H1 (cell line): ENCODE results near the gene OXNAD1. TPM values are rescaled to one million over a fixed set of nuclear protein-coding genes. Genes with fewer than 3 reads are reported as not detected.
A peak's percentile ranks its signal among the peaks of the same experiment; 100 is the strongest.

Source experiments
- ASH2L ChIP-seq: fragments of 200-600, 300-600 bp; sonication (generic); IDR thresholded peaks from one replicate; pipeline ENCODE4 v1.7.1; 2017; ENCODE audit warnings: low read length
- BCL11A ChIP-seq, 2 experiments: IDR thresholded peaks; one replicate each; pipeline ENCODE4 v1.6.1; 2011; ENCODE audit warnings: low read depth in 2 of 2, low read length in 2 of 2, mild to moderate bottlenecking in 2 of 2
- CBX5 ChIP-seq: fragments of 300-800, 300-1000 bp; sonication (generic); IDR thresholded peaks from 2 replicates; pipeline ENCODE4 v1.7.1; 2016; ENCODE audit warnings: antibody characterized with exemption, low read length, low read depth
- CHD1 ChIP-seq: IDR thresholded peaks from 2 replicates; pipeline ENCODE4 v1.6.1; 2012; ENCODE audit warnings: low read depth, low read length, improper control_type of control experiment
- CREB1 ChIP-seq: IDR thresholded peaks from 2 replicates; pipeline ENCODE4 v1.6.1; 2012; ENCODE audit warnings: inconsistent platforms
- EGR1 ChIP-seq: IDR thresholded peaks from 2 replicates; pipeline ENCODE4 v1.6.1; 2011; ENCODE audit warnings: low read depth, low read length, borderline replicate concordance
- EP300 ChIP-seq, 2 experiments: IDR thresholded peaks; 1 replicate in 1 of 2; 2 replicates in 1 of 2; pipeline ENCODE4 v1.6.1; 2011 to 2012; ENCODE audit warnings: low read depth in 2 of 2, low read length in 2 of 2, mild to moderate bottlenecking in 2 of 2, borderline replicate concordance in 1 of 2, inconsistent platforms in 1 of 2, moderate library complexity in 1 of 2
- HDAC2 ChIP-seq, 2 experiments: fragments of 300-600 bp in 1 of 2; sonication (generic) in 1 of 2; IDR thresholded peaks; 2 replicates each; pipeline ENCODE4 v1.6.1; 2011 to 2012; ENCODE audit warnings: low read depth in 2 of 2, low read length in 2 of 2, mild to moderate bottlenecking in 2 of 2, moderate library complexity in 2 of 2, borderline replicate concordance in 1 of 2, inconsistent platforms in 1 of 2
- KDM4A ChIP-seq: IDR thresholded peaks from one replicate; pipeline ENCODE4 v1.7.1; 2012; ENCODE audit warnings: low read depth, mild to moderate bottlenecking, moderate library complexity, low read length, inconsistent platforms; ENCODE audit not compliant: severe bottlenecking
- MAFK ChIP-seq: IDR thresholded peaks from 2 replicates; pipeline ENCODE4 v1.6.1; 2012; ENCODE audit warnings: low read depth, mild to moderate bottlenecking, improper control_type of control experiment, low read length
- NANOG ChIP-seq: IDR thresholded peaks from 2 replicates; pipeline ENCODE4 v1.6.1; 2011; ENCODE audit warnings: low read length, low read depth, mild to moderate bottlenecking, inconsistent platforms; ENCODE audit not compliant: insufficient read depth, poor library complexity, severe bottlenecking
- RFX5 ChIP-seq: IDR thresholded peaks from 2 replicates; pipeline ENCODE4 v1.6.1; 2011; ENCODE audit warnings: low read depth, low read length, improper control_type of control experiment, borderline replicate concordance
- RNF2 ChIP-seq: fragments of 200-900, 300-1000 bp; sonication (generic); IDR thresholded peaks from 2 replicates; pipeline ENCODE4 v1.7.1; 2016; ENCODE audit warnings: borderline replicate concordance, low read depth, mild to moderate bottlenecking, antibody characterized with exemption, low read length; ENCODE audit not compliant: poor library complexity, severe bottlenecking; ENCODE audit errors: missing control alignments
- SAP30 ChIP-seq: fragments of 300-600 bp; sonication (generic); IDR thresholded peaks from 2 replicates; pipeline ENCODE4 v1.7.1; 2012; ENCODE audit warnings: low read length, moderate library complexity, mild to moderate bottlenecking, inconsistent platforms; ENCODE audit not compliant: insufficient read depth, insufficient replicate concordance
- SIN3A ChIP-seq, 2 experiments: IDR thresholded peaks in 1 of 2; conservative IDR thresholded peaks in 1 of 2; 2 replicates each; pipeline ENCODE4 v1.6.1; 2011 to 2012; ENCODE audit warnings: low read length in 2 of 2, improper control_type of control experiment in 1 of 2, low read depth in 1 of 2, mild to moderate bottlenecking in 1 of 2
- SIRT6 ChIP-seq: IDR thresholded peaks from one replicate; pipeline ENCODE4 v1.7.1; 2012; ENCODE audit warnings: low read length, inconsistent platforms
- SIX5 ChIP-seq: IDR thresholded peaks from 2 replicates; pipeline ENCODE4 v1.6.1; 2011; ENCODE audit warnings: mild to moderate bottlenecking, low read depth, low read length
- SP1 ChIP-seq: IDR thresholded peaks from 2 replicates; pipeline ENCODE4 v1.6.1; 2011; ENCODE audit warnings: low read depth, low read length
- SRF ChIP-seq: IDR thresholded peaks from 2 replicates; pipeline ENCODE4 v1.6.1; 2011; ENCODE audit warnings: mild to moderate bottlenecking, low read depth, low read length, moderate library complexity
- TAF7 ChIP-seq: optimal IDR thresholded peaks from 2 replicates; pipeline ENCODE3; 2011; ENCODE audit warnings: low read depth, mild to moderate bottlenecking, inconsistent platforms, low read length, moderate library complexity, borderline replicate concordance
- polyA plus RNA-seq, 7 experiments: library from polyadenylated mRNA; depleted of rRNA in 3 of 7; stranded (reverse) in 5 of 7; unstranded in 2 of 7; fragments of >200 nt in 5 of 7; fragments of 200-250 nt in 2 of 7; gene quantifications; 1 replicate in 5 of 7; 2 replicates in 1 of 7; 4 replicates in 1 of 7; pipeline versions ENCODE4 v1.2.1 to v1.2.3, GENCODE V29; 2011 to 2013; ENCODE audit warnings: missing spikeins in 2 of 7, mixed read lengths in 2 of 7
- total RNA-seq: library from RNA; stranded (reverse); fragmentation: NEBNext Ultra II Directional; extraction: Animal tissue kit (Norgen Biotek cat#: 25700); gene quantifications from 2 replicates; pipeline ENCODE4 v1.2.1, GENCODE V29; 2021
- TF ChIP-seq, protein P1 (sequence below): IDR thresholded peaks from 2 replicates; pipeline ENCODE4 v1.6.1; 2011; ENCODE audit warnings: low read depth, mild to moderate bottlenecking, low read length; ENCODE audit not compliant: insufficient read depth

The OXNAD1 gene
- total and polyA plus RNA-seq, 2 of the 8 experiments (the other 6 are each of a cell fraction or from before 2014, with no cell fraction given), result 14.9 to 24.8 TPM

DNA sequence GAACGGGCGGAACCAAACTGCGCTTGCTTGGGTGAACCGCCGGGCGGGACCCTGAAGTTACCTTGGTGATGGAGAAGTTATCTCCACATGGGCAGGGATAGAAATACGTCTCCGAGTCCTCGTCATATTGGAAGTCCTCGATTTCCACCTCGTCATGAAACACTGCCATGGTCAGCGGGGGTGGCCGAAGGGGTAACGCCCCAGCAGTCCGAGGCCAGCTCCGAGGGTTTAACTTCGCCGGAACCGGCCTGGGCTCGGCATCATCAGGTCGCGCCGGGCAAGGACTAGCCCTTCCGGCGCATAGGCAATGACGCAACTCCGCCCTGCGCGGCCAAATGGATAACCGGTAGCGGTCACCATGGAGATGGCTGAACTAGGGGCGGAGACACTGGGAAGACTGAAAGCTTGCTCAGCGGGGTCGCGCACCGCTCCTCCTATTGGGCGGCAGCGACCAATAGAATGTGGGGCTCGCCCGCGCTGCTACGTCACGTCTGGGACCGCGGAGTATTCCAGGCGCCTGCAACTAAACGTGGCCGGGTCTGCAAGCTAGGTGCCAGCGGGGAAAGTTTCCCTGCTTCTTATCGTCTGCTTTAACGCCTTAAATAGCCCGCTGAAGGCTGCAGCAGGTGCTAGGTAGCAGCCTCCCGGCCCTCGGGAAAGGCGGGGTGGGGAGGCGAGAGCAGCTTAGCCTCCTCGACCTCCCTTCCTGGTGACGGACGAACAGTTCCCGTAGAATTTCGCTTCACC lies at the start of gene OXNAD1, which contains the start of gene DPH3 (continued):
- TF ChIP-seq NANOG, result no peak
- TF ChIP-seq HDAC2 (IDR thresholded peaks at IDR 0.05; ENCODE audit: borderline replicate concordance in 1 of 2, low read depth in 2 of 2, low read length in 2 of 2), result 0 out of 4 replicates have a peak, but pooled peaks of 1 of the 2 experiments have one; percentile 71
- TF ChIP-seq SIN3A (conservative IDR thresholded peaks at IDR 0.05 in 1 of 2, IDR thresholded peaks at IDR 0.05 in 1 of 2; ENCODE audit: low read depth in 1 of 2, low read length in 2 of 2), result peak; percentile 53 to 98; a peak in 2 of 4 replicates
- TF ChIP-seq SP1, result peak; percentile 58; the same call in 1 of the 2 replicates
- TF ChIP-seq TAF7, result peak; percentile 74
- peak; percentile 31; the same call in 1 of the 2 replicates for TF ChIP-seq SIX5
- peak; percentile 98 for TF ChIP-seq ASH2L
- TF ChIP-seq, protein P1, sequence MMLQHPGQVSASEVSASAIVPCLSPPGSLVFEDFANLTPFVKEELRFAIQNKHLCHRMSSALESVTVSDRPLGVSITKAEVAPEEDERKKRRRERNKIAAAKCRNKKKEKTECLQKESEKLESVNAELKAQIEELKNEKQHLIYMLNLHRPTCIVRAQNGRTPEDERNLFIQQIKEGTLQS, result peak; percentile 97
- TF ChIP-seq CREB1, result peak; percentile 100
- TF ChIP-seq RNF2, result no peak
- TF ChIP-seq BCL11A (IDR thresholded peaks at IDR 0.05; ENCODE audit: low read depth in 2 of 2, low read length in 2 of 2), result no peak
- no peak for TF ChIP-seq EGR1
- TF ChIP-seq CHD1, result no peak
- no peak for TF ChIP-seq CBX5
- peak; percentile 81 for TF ChIP-seq SAP30
- no peak for TF ChIP-seq SIRT6
- TF ChIP-seq SRF, result peak; percentile 92
- no peak for TF ChIP-seq MAFK
- no peak for TF ChIP-seq RFX5
- TF ChIP-seq EP300 (IDR thresholded peaks at IDR 0.05; ENCODE audit: borderline replicate concordance in 1 of 2, low read depth in 2 of 2, low read length in 2 of 2), result 0 out of 3 replicates have a peak, but pooled peaks of 1 of the 2 experiments have one; percentile 42
- TF ChIP-seq KDM4A, result peak; percentile 100
